BJ (cell line): ENCODE measurements around the gene EFCAB8. TPM values are rescaled to one million over a fixed set of nuclear protein-coding genes. Genes with fewer than 3 reads are reported as not detected.

Experiments
- CTCF ChIA-PET: fragments of 350-600 bp; formaldehyde crosslinking; extraction: SDS; loops from one replicate; lab custom pipeline; 2021; ENCODE audit warnings: antibody characterized with exemption, inconsistent platforms; lab: Yijun Ruan, JAX
- POLR2A ChIA-PET: fragments of 300-600 bp; sonication (Branson Sonifier 250); formaldehyde crosslinking; extraction: SDS; loops from one replicate; lab custom pipeline; 2021; ENCODE audit warnings: antibody characterized with exemption; lab: Charles Lee
- DNase-seq: peaks from one replicate; pipeline ENCODE4 v3.0.0-alpha.2; 2011; ENCODE audit warnings: low read depth
- H3K27me3 ChIP-seq: 2 replicates; pipeline ENCODE4 v1.6.0; 2011; ENCODE audit warnings: low read length; ENCODE audit not compliant: control insufficient read depth, insufficient read depth
- H3K36me3 ChIP-seq: 2 replicates; pipeline ENCODE4 v1.5.1; 2011; ENCODE audit warnings: low read length; ENCODE audit not compliant: control insufficient read depth, insufficient read depth
- H3K4me3 ChIP-seq: 2 replicates; pipeline ENCODE4 v1.5.1; 2011; ENCODE audit warnings: low read depth, mild to moderate bottlenecking, control low read depth, low read length
- CTCF ChIP-seq: IDR thresholded peaks from 2 replicates; pipeline ENCODE4 v1.5.1; 2011; ENCODE audit warnings: low read depth, mild to moderate bottlenecking, control low read depth, inconsistent platforms, low read length, moderate library complexity; ENCODE audit not compliant: insufficient read depth
- polyA plus RNA-seq: library from polyadenylated mRNA; depleted of rRNA; stranded (reverse); fragments of >200 nt; gene quantifications from 2 replicates; pipeline ENCODE4 v1.2.3, GENCODE V29; 2011

EFCAB8 gene
- polyA plus RNA-seq, 1 experiment = not detected

GRCh38 chr20:32979201-32979998 lies 120.7 kb downstream of the EFCAB8 start:
- CTCF ChIA-PET = no interaction called here
- no peak for DNase-seq
- POLR2A ChIA-PET = no interaction called here
- Histone ChIP-seq H3K4me3 (no peak overlapping the region), H3K27me3 (peaks cover 2% of the 10 kb centered on the region; the same call in 1 of the 2 replicates), H3K36me3 (no peaks in the 10 kb centered on the region)
- no peak for TF ChIP-seq CTCF

- CTCF ChIA-PET = interaction anchor here (0.6 kb wide), 1 partner anchor 280 kb away, joined by 3 read pairs; no protein-coding TSS in a partner anchor
- no peak for DNase-seq
- POLR2A ChIA-PET = no interaction called here
Measured at GRCh38 chr20:32980131-32980941, 121.6 kb downstream of the EFCAB8 start.

GRCh38 chr20:32980990-32981389 lies 122.3 kb downstream of the EFCAB8 start:
- ChIA-PET POLR2A (no interaction called here), CTCF (no interaction called here)
- Histone ChIP-seq H3K4me3 (no peak overlapping the region), H3K27me3 (peaks cover 3% of the 10 kb centered on the region; the same call in 1 of the 2 replicates), H3K36me3 (no peaks in the 10 kb centered on the region)
- DNase-seq = no peak
- no peak for TF ChIP-seq CTCF

More at GRCh38 chr20:32980131-32980941, 121.6 kb downstream of the EFCAB8 start:
- Histone ChIP-seq H3K4me3 (no peak overlapping the region), H3K36me3 (no peaks in the 10 kb centered on the region), H3K27me3 (peaks cover 3% of the 10 kb centered on the region; the same call in 1 of the 2 replicates)
- no peak for TF ChIP-seq CTCF

GRCh38 chr20:32982617-32983458 lies 124.1 kb downstream of the EFCAB8 start:
- ChIA-PET CTCF (no interaction called here), POLR2A (no interaction called here)
- no peak for DNase-seq
- no peak for TF ChIP-seq CTCF
- Histone ChIP-seq H3K4me3 (no peak overlapping the region), H3K36me3 (no peaks in the 10 kb centered on the region), H3K27me3 (peaks cover 3% of the 10 kb centered on the region; the same call in 1 of the 2 replicates)
